ENCODE results near the gene DBX2.
"Not testable (repeated sequence)": the region's sequence is repeated elsewhere in the genome, so short reads cannot be mapped to it uniquely, and the experiment has no call there.

DBX2 gene

GRCh38 chr12:45008211-45008610 lies 42.7 kb downstream of the DBX2 start:
- DNase-seq, result no peak

GRCh38 chr12:44999355-44999754 lies 51.5 kb downstream of the DBX2 start:
- no peak for DNase-seq

- DNase-seq, result no peak
Observed at GRCh38 chr12:44993161-44993560, 57.7 kb downstream of the DBX2 start.

- DNase-seq, result not testable (repeated sequence)
Observed at GRCh38 chr12:44984863-44985262, 66.0 kb downstream of the DBX2 start.

- DNase-seq, result no peak
Observed at GRCh38 chr12:44979918-44980317, 71.0 kb downstream of the DBX2 start.

GRCh38 chr12:44976246-44976645 lies 74.7 kb downstream of the DBX2 start:
- DNase-seq, result no peak

GRCh38 chr12:44972746-44973421 lies 78.0 kb downstream of the DBX2 start:
- DNase-seq, result no peak

- DNase-seq, result no peak
Observed at GRCh38 chr12:44968965-44969364, 81.9 kb downstream of the DBX2 start.
